Measurements from ENCODE around the gene GCNT4.

GCNT4 gene

GRCh38 chr5:75062925-75063531 is 10.7 kb upstream of the GCNT4 start:
- Histone ChIP-seq H3K27me3 (ENCODE audit: low read depth, low read length) (no peaks in the 10 kb centered on the region), H3K27ac (ENCODE audit: low read length) (no peak overlapping the region), H3K4me3 (ENCODE audit: low read depth in 1 of 2, low read length in 2 of 2) (no peak overlapping the region), H3K9me3 (ENCODE audit: control insufficient read depth in 1 of 2, low read length in 2 of 2) (no peaks in the 10 kb centered on the region), H3K4me1 (ENCODE audit: control insufficient read depth in 1 of 2, insufficient read depth in 2 of 2, low read length in 2 of 2) (no peaks in the 10 kb centered on the region), H3K36me3 (ENCODE audit: control insufficient read depth in 1 of 2, insufficient read depth in 2 of 2, low read length in 2 of 2) (no peaks in the 10 kb centered on the region)

- Histone ChIP-seq H3K36me3 (ENCODE audit: control insufficient read depth in 1 of 2, insufficient read depth in 2 of 2, low read length in 2 of 2) (no peaks in the 10 kb centered on the region), H3K27ac (ENCODE audit: low read length) (no peak overlapping the region), H3K4me1 (ENCODE audit: control insufficient read depth in 1 of 2, insufficient read depth in 2 of 2, low read length in 2 of 2) (no peaks in the 10 kb centered on the region), H3K9me3 (ENCODE audit: control insufficient read depth in 1 of 2, low read length in 2 of 2) (no peaks in the 10 kb centered on the region), H3K27me3 (ENCODE audit: low read depth, low read length) (no peaks in the 10 kb centered on the region), H3K4me3 (ENCODE audit: low read depth in 1 of 2, low read length in 2 of 2) (no peak overlapping the region)
These were observed 7.7 kb upstream of the GCNT4 start for GRCh38 chr5:75059912-75060545.

GRCh38 chr5:75058986-75059535 is 6.7 kb upstream of the GCNT4 start:
- H3K4me3 ChIP-seq (ENCODE audit: low read depth in 1 of 2, low read length in 2 of 2), result no peak overlapping the region
- no peaks in the 10 kb centered on the region for H3K36me3 ChIP-seq (ENCODE audit: control insufficient read depth in 1 of 2, insufficient read depth in 2 of 2, low read length in 2 of 2)
- H3K27ac ChIP-seq (ENCODE audit: low read length), result no peak overlapping the region
- peaks cover 0 to 9% of the 10 kb centered on the region in 2 donors for H3K4me1 ChIP-seq (ENCODE audit: control insufficient read depth in 1 of 2, insufficient read depth in 2 of 2, low read length in 2 of 2)
- no peaks in the 10 kb centered on the region for H3K9me3 ChIP-seq (ENCODE audit: control insufficient read depth in 1 of 2, low read length in 2 of 2)
- H3K27me3 ChIP-seq (ENCODE audit: low read depth, low read length), result no peaks in the 10 kb centered on the region

- Histone ChIP-seq H3K36me3 (ENCODE audit: control insufficient read depth in 1 of 2, insufficient read depth in 2 of 2, low read length in 2 of 2) (no peaks in the 10 kb centered on the region), H3K27me3 (ENCODE audit: low read depth, low read length) (no peaks in the 10 kb centered on the region), H3K4me3 (ENCODE audit: low read depth in 1 of 2, low read length in 2 of 2) (no peak overlapping the region), H3K9me3 (ENCODE audit: control insufficient read depth in 1 of 2, low read length in 2 of 2) (no peaks in the 10 kb centered on the region), H3K27ac (ENCODE audit: low read length) (no peak overlapping the region), H3K4me1 (ENCODE audit: control insufficient read depth in 1 of 2, insufficient read depth in 2 of 2, low read length in 2 of 2) (peaks cover 0 to 10% of the 10 kb centered on the region in 2 donors)
These were observed 5.2 kb upstream of the GCNT4 start for GRCh38 chr5:75057561-75057960.

- no peaks in the 10 kb centered on the region for H3K27me3 ChIP-seq (ENCODE audit: low read depth, low read length)
- H3K27ac ChIP-seq (ENCODE audit: low read length), result no peak overlapping the region
- H3K4me3 ChIP-seq (ENCODE audit: low read depth in 1 of 2, low read length in 2 of 2), result no peak overlapping the region
- no peaks in the 10 kb centered on the region for H3K36me3 ChIP-seq (ENCODE audit: control insufficient read depth in 1 of 2, insufficient read depth in 2 of 2, low read length in 2 of 2)
- peaks cover 0 to 21% of the 10 kb centered on the region in 2 donors for H3K4me1 ChIP-seq (ENCODE audit: control insufficient read depth in 1 of 2, insufficient read depth in 2 of 2, low read length in 2 of 2)
- no peaks in the 10 kb centered on the region for H3K9me3 ChIP-seq (ENCODE audit: control insufficient read depth in 1 of 2, low read length in 2 of 2)
These were observed 3.4 kb upstream of the GCNT4 start for GRCh38 chr5:75055727-75056144.

GRCh38 chr5:75054134-75054930 is 2.0 kb upstream of the GCNT4 start:
- Histone ChIP-seq H3K9me3 (ENCODE audit: control insufficient read depth in 1 of 2, low read length in 2 of 2) (no peaks in the 10 kb centered on the region), H3K4me1 (ENCODE audit: control insufficient read depth in 1 of 2, insufficient read depth in 2 of 2, low read length in 2 of 2) (peaks cover 0 to 27% of the 10 kb centered on the region in 2 donors), H3K4me3 (ENCODE audit: low read depth in 1 of 2, low read length in 2 of 2) (peak overlapping the region; percentile 81 to 85), H3K36me3 (ENCODE audit: control insufficient read depth in 1 of 2, insufficient read depth in 2 of 2, low read length in 2 of 2) (no peaks in the 10 kb centered on the region), H3K27me3 (ENCODE audit: low read depth, low read length) (no peaks in the 10 kb centered on the region), H3K27ac (ENCODE audit: low read length) (peak overlapping the region; percentile 88)

- no peaks in the 10 kb centered on the region for H3K36me3 ChIP-seq (ENCODE audit: control insufficient read depth in 1 of 2, insufficient read depth in 2 of 2, low read length in 2 of 2)
- peak overlapping the region; percentile 88 for H3K27ac ChIP-seq (ENCODE audit: low read length)
- peak overlapping the region; percentile 81 to 85 for H3K4me3 ChIP-seq (ENCODE audit: low read depth in 1 of 2, low read length in 2 of 2)
- H3K9me3 ChIP-seq (ENCODE audit: control insufficient read depth in 1 of 2, low read length in 2 of 2), result no peaks in the 10 kb centered on the region
- H3K4me1 ChIP-seq (ENCODE audit: control insufficient read depth in 1 of 2, insufficient read depth in 2 of 2, low read length in 2 of 2), result peaks cover 0 to 27% of the 10 kb centered on the region in 2 donors
- no peaks in the 10 kb centered on the region for H3K27me3 ChIP-seq (ENCODE audit: low read depth, low read length)
These were observed 1.2 kb upstream of the GCNT4 start for GRCh38 chr5:75053304-75054133.

GRCh38 chr5:75053054-75053303 is 621 bp upstream of the GCNT4 start:
- peaks cover 0 to 27% of the 10 kb centered on the region in 2 donors for H3K4me1 ChIP-seq (ENCODE audit: control insufficient read depth in 1 of 2, insufficient read depth in 2 of 2, low read length in 2 of 2)

GRCh38 chr5:75051217-75051751 is 1.1 kb downstream of the GCNT4 start:
- H3K4me3 ChIP-seq (ENCODE audit: low read depth in 1 of 2, low read length in 2 of 2), result peak overlapping the region; percentile 71 to 85
- H3K27ac ChIP-seq (ENCODE audit: low read length), result no peak overlapping the region
- peaks cover 0 to 1% of the 10 kb centered on the region in 2 donors for H3K36me3 ChIP-seq (ENCODE audit: control insufficient read depth in 1 of 2, insufficient read depth in 2 of 2, low read length in 2 of 2)
- peaks cover 0 to 27% of the 10 kb centered on the region in 2 donors for H3K4me1 ChIP-seq (ENCODE audit: control insufficient read depth in 1 of 2, insufficient read depth in 2 of 2, low read length in 2 of 2)
- H3K27me3 ChIP-seq (ENCODE audit: low read depth, low read length), result no peaks in the 10 kb centered on the region
- no peaks in the 10 kb centered on the region for H3K9me3 ChIP-seq (ENCODE audit: control insufficient read depth in 1 of 2, low read length in 2 of 2)

More at GRCh38 chr5:75053054-75053303, 621 bp upstream of the GCNT4 start:
- no peak overlapping the region for H3K27ac ChIP-seq (ENCODE audit: low read length)
- H3K36me3 ChIP-seq (ENCODE audit: control insufficient read depth in 1 of 2, insufficient read depth in 2 of 2, low read length in 2 of 2), result no peaks in the 10 kb centered on the region
- H3K9me3 ChIP-seq (ENCODE audit: control insufficient read depth in 1 of 2, low read length in 2 of 2), result no peaks in the 10 kb centered on the region
- peak overlapping the region; percentile 71 to 85 for H3K4me3 ChIP-seq (ENCODE audit: low read depth in 1 of 2, low read length in 2 of 2)
- no peaks in the 10 kb centered on the region for H3K27me3 ChIP-seq (ENCODE audit: low read depth, low read length)

- peaks cover 0 to 27% of the 10 kb centered on the region in 2 donors for H3K4me1 ChIP-seq (ENCODE audit: control insufficient read depth in 1 of 2, insufficient read depth in 2 of 2, low read length in 2 of 2)
- no peaks in the 10 kb centered on the region for H3K9me3 ChIP-seq (ENCODE audit: control insufficient read depth in 1 of 2, low read length in 2 of 2)
- H3K36me3 ChIP-seq (ENCODE audit: control insufficient read depth in 1 of 2, insufficient read depth in 2 of 2, low read length in 2 of 2), result peaks cover 0 to 9% of the 10 kb centered on the region in 2 donors
- H3K4me3 ChIP-seq (ENCODE audit: low read depth in 1 of 2, low read length in 2 of 2), result peak overlapping the region in 1 of 2 donors; percentile 85
- H3K27me3 ChIP-seq (ENCODE audit: low read depth, low read length), result no peaks in the 10 kb centered on the region
- H3K27ac ChIP-seq (ENCODE audit: low read length), result no peak overlapping the region
These were observed 1.9 kb downstream of the GCNT4 start for GRCh38 chr5:75050415-75050814.

Data from muscle layer of duodenum (tissue), 2 donors.